HS-5 (cell line): Measurements from ENCODE around the gene ELFN2.

Experiments
- DNase-seq: peaks from one replicate; pipeline ENCODE4 v3.0.0-alpha.2; 2012; ENCODE audit warnings: low read depth

The ELFN2 gene

DNA sequence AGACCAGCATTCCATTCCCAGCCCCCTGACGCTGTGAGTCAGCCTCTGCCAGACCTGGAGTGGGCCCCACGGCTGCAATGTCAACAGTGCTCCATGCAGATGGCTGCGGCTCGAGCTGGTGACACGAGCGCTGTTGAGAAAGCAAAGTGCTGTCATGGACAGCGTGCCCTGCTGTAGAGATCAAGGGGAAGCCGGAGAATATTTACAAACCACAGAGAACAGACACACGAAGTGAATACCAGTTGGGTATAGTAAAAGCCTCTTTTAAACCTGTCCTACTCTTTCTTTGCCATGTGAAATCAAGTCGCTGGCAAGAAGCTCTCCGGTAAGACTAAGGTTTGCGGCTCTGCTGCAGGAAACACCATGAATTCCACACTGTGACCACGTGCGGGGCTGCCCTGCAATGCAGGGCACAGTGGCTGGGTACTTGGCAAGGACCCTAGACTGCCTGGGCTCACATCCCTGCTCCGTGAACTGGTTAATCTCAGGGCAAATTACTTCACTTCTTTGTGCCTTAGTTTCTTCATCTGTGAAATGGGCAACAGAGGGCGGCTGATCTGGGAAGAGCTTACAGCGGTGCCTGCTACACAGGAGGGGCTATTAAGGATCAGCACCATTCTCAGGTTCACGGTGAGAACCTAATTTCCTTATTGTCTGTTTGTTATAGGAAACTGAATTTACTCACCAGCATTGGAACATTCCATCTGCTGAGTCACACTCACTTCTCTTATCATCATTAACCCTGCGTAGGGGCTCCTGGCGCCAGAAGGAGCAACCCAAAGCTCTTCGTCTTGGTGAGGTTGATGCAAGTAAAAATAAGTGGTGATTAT lies 27.8 kb upstream of the ELFN2 start:
- DNase-seq, result peak; percentile 79

DNA sequence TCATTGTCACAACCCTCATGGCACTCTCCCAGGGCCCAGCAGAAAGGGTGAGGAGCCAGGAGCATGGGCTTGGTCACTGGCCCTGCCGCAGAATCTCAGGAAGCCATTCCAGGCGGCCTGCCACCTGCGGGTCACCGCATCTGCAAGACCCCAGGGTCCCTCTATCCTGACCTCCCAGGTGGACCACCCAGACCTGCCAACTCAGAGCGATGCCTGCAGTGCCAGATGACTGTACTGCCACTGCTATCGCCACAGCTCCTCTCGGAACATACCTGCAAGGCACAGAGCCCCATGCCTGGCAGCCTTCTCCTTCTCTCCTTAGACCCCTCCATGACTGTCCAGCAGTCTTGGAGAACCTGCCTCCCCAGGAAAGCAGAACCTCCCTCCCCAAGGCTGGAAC lies 26.4 kb upstream of the ELFN2 start:
- DNase-seq, result no peak

DNA sequence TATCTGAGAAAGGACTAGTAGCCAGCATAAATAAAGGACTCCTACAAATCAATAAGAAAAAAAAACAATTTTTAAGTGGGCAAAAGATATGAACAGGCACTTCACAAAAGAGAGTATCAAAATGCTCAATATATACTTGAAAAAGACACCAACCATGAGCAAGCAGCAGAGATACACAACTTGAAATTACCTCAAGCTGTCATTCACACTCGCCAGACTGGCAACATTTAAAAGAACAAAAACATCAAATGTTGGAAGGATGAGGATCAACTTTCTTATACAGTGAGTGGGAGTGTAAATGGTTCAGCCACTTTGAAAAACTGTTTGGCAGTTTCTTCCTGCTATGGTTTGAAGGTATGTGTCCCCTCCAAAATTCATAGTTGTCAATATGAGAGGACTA lies 23.9 kb upstream of the ELFN2 start:
- DNase-seq, result no peak

DNA sequence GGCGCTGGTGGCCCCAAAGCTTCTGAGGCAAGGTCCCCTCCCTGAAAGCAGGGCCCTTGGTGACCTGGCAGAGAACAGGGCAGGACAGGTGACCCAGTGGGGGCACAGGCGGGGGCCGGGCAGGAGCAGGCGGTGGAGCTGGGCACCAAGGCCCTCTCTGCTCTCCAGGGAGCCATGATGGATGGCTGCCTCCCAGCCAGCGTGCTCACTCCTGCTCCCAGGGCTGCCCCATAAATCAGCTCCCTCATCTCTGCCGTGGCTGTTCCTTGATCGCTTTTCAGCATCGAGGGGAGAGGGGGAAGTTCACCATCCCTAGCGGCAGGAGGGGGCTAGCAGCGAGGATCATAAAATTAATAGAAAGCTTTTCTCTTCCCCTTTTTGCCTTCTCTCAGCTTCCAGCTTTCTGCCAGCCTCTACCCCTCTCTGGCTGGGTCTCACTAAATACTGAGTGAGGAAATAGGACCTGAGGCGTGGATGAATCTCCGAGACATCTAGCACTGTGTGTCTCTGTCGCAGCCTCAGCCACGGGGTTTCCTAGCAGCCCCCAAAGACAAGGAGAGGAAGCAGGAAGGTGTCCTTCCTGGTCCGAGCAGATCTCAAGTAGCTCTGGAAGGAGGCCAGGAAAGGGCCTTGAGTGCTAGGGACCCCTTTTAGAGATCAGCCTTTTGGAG lies 22.2 kb upstream of the ELFN2 start:
- DNase-seq, result no peak

DNA sequence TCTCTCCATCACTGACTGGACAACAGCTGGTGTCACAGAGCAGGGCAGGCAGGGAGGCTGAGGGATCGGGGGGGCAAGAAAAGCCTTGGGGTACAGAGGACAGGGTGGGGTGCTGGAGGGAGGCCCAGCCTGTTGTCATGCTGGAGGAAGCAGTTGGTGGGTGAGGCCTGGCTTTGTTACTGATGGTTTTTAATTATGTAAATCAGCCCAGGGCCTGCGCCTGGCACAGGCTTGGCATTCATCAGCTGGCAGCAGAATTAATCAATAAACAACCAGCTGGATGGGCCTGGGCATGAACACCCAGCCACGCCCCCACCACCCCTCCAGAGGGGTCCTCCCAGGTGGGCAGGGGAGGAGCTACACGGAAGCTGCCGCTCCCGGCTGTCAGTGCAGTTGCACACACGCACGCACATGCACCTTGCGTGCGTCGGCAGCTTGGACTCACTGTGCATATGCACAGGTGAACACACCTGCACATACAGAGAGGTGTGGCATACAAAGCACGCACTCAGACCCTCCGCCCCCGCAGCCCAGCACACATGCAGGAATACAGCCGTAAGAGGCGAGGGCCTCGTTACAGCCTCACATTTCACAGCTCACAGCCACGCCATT lies 21.3 kb upstream of the ELFN2 start:
- DNase-seq, result no peak

DNA sequence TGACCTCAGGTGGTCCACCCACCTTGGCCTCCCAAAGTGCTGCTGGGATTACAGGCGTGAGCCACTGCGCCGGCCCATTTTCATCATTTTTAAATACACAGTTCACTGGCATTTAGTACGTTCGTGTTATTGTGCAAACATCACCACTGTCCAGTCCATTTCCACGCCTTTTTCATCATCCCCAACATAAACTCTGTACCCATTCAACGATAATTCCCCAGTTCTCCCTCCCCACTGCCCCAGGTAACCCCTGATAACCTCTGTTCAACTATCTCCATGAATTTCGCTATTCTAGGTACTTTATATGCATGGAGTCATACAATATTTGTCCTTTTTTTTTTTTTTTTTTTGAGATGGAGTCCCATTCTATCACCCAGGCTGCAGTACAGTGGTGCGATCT lies 18.2 kb upstream of the ELFN2 start:
- DNase-seq, result no peak

DNA sequence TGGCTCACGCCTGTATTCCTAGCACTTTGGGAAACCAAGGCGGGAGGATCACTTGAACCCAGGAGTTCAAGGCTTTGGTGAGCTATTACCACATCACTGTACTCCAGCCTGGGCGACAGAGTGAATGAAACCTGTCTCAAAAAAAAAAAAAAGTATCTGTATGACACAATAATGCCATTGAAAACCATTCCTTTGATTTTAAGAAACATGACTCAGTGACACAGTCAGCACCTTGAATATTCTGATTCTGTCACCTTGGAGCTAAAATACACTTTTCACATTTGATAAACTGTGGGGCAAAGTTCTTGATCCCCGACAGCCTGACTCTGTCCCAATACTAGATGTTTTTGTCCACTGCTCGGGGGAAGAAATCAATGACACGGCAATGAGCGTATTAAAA lies 16.7 kb upstream of the ELFN2 start:
- no peak for DNase-seq

DNA sequence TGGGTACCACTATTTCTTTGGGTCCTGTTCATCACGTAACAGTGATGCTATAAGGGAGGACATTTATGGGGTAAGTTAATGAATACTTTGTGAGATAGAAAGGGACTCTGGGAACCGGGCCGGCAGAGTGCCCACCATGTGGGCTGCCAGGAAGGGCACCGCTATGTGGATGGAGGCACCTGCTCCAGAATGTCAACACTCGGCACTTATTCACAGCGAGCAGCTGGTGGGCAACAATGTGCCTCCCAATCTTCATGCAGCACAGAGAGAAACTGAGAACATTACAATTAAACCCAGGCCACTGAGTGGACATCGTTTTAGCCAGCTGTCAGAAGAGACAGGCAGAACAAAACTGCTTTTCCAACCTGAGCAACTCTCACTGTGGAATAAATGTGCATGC lies 15.8 kb upstream of the ELFN2 start:
- DNase-seq, result no peak

DNA sequence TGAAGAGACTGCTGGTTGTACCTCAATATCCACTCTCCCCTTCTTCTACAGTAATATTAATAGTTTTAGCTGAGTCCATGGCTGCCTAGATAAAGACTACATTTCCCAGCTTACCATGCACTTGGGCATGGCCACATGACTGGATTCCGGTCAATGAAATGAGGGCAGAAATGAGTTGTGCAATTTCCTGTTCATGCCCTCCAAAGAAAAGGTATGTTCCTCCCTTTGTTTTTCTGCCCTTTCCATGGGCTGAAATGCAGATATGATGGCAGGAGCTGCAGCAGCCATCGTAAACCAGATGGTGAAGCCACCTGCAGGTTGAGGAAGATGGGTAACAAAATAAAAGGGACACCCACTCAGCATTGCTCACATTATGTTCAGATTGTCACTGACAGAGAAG lies 15.3 kb upstream of the ELFN2 start:
- DNase-seq, result no peak

DNA sequence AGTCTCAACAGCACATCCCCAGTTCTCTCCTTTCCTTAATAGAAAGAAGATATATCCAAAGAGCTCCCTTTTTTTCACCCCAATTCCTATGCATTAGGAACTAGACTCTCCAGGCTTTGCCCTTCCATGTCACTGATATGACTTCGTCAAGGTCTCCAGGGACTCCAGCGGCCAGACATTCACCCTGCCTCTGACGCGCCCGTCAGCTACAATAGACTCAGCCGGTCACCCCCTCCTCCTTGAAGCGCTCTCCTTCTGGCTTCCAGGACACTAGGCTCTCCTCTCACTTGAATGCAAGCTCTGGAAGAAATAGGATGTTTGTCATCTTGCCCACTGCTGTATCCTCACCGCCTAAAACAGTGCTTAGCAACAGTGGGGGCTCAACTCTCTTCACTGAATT lies 14.9 kb upstream of the ELFN2 start:
- DNase-seq, result no peak

DNA sequence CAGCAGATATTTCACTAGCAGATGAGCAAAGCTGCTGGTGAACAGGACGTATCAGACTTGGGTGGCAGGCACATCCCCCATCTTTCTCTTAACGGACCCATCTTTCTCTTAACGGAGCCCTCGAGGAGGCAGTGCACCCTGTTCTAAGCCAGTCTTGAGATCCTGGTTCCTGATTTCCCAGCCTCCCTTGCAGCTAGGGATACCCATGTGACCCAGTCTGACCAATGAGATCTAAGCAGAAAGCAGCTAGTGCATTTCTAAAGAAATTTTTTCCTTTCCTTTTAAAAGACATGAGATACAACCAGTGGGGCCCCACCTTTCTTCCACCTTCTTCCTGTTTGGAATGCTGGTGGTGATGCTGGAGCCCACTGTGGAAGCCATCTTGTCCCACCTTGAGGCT lies 13.6 kb upstream of the ELFN2 start:
- no peak for DNase-seq

DNA sequence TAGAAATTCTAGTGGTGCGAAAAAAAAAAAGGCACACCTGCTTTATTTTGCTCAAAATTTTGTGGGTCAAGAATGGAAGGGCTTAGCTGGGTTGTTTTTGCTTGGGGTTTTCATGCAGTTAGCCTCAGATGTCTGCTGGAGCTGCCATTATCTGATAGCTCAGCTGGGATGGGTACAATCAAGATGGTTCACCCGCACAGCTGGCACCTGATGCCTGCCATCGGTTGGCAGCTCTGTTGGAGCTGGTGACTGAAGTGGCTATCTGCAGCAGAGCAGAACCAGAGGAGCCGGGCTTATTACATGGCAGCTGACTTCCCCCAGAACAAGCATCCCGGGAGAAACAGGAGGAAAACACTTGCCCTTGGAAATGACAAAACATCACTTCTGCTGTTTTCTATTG lies 12.1 kb upstream of the ELFN2 start:
- no peak for DNase-seq

DNA sequence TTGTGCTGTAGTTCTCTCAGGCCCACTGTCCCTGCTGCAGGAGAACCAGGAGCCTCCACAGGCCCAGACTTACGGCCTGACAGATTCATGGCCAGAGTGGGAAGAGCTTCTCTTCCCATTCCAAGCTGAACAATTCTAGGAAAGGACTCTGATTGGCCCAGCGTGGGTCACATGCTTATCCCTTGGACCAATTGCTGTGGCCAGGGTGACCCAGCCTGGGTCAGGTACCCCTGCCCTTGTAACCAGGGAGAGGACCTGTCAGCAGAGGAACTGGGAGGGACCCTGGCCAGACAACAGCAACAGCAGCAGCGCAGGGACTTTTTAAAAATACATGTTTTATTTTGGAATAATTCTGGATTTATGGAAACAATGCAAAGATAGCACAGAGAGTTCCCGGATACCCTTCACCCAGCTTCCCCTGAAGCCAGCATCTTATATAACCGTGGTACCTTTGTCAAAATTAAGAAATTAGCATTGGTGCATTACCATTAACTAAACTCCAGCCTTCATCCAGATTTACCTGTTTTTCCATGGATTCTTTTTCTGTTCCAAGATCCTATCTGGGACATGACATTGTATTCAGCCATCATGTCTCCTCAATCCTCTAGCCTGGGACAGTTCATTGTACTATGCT lies 8.8 kb upstream of the ELFN2 start:
- DNase-seq, result no peak

DNA sequence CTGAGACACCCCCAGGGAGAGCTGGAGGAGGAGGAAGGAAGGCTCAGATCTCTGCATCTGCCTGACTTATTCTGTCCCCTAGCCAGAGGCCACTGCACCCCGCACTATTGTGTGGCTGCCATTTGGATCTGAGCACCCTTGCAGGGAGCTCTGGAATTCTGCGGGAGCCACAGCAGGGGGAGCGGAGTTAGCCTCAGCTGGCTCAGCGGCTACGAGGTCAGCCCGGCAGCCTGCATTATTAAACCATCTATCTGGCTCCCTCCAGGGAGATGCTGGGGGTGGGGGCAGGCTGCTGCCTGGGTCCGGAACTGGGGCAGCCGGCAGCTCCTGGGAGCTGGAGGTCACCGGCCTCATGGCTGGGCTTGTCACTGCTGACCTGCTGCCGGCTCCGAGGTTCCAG lies 6.5 kb upstream of the ELFN2 start:
- no peak for DNase-seq

DNA sequence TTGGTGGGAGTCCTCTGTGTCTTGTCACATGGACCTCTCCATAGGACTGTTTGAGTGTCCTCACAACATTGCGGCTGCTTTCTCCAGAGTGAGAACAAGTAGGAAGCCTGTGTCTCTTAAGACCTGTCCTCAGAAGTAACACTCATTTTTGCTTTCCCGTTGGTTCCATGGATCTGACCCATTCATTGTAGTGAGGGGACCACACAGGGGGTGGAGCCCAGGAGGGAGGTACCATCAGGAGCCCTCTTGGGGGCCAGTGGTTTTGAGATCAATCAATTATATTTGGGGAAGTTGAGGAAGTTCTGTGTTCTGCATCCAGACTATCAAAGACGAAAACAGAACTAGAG lies 5.4 kb upstream of the ELFN2 start:
- no peak for DNase-seq

DNA sequence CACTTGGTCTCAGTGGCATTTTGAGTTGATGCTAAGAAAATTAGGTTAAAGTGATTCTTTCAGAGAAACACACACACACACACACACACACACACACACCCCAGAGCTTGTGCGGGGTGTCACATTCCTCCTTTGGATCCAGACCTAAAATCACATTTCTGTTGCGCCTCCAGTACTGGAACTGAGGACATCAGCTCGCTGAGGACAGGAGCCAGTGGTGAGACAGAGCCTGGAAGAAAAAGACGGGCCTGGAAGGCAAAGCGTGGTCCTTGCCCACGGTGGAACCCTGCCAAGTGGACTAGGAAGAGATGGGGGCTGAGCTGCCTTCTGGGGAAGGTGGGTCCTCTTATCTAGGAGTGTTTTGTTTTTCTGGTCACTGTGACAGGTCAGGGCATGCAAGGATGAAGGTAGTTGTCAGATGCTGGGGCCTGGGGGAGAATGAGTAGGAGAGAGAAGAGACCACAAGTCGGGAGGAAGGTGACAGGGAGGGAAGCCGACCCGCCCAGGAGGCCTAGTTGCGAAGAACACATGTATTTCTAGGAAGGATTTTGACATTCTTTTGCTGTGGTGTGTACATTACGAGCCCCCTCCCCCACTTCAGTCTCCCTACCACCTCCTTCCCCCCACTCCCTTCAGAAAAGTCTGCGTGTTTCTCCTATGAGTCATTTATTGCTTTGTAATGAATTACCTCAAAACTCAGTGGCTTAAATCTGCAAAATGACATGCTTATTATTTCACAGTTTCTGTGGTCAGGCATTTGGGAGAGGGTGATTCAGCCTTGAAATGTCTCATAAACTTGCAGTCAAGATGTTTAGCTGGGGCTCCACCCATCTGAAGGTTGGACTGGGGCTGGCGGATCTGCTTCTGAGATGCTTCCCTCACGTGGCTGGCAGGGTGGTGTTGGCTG lies 4.8 kb upstream of the ELFN2 start:
- peak; percentile 99 for DNase-seq

DNA sequence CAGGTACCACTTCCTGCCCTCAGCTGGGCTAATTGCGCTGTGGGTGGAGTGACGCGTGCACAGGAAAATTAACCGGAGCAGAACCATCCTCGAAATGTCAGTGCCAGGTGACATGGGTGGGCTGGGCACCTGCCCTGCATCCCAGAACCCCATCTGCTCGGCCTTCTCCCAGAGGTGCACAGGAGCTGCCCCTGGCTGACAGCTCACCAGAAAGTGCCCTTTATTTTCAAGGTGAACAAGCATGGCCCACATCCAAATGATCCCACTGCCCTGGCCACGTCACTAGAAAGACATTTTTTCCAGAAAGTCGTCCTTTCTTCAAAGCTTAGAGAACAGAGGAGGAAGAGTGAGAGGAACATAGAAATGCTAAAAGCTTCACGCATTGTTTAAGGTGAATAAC lies 4.1 kb upstream of the ELFN2 start:
- DNase-seq, result no peak

DNA sequence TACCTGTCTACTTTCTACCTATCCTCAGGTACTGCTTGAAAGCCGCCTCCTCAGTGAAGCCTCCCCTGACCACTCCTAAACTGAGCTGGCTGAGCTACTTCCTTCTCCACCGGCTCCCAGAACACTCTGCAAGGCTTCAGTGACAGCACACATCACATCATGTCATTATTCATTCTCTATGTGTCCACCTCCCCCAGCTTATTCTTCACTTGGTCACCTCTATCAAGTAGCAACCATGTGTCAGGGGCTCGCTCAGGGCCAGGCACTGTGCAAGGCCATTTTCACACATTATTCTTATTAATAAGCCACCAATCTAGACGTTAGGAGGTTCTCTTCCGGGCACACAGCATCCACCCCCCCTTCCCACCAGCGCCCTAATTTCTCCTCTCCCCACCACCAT lies 3.7 kb upstream of the ELFN2 start:
- DNase-seq, result no peak

DNA sequence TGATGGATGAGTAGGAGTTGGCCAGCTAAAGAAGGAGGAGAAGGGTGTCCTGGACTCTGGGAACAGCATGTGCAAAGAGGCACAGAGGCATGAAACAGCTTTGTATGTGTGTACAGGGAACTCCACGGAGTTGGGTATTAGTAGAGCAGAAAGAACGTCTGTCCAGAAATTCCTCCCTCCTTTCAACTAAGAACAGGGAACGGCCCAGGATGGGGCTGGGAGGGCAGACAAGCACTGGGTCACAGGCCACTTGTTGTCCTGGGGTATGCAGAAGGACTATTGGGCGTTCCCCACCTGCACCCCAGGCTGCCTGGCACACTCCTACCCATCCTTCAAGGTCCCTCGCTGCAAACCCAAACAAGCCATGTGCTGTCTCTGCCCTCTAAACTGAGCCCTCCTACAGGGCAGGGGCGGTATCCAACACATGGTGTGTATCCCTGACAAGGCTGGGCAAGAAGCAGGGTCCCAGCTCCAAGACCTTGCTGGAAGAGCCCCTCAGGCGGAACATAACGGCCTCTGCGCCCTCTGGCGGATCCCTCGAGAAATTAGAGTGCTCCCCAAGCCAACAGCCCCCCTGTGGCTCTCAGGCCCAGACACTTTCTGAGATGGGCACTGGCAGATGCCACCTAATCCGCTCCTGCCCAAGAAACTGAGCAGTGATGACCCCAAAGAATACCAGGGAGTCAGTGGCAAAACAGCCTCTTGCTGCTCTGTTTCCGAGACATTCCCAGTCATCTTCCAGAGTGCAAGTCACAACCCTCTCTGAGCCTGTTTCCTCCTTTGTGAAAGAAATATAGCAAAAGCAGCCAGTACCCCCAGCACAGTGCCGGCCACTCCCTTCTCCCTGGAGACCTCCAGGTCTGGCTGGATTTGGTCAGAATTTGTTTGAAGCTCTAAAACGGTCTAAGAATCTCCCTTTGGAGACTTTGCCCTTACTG lies 1.6 kb upstream of the ELFN2 start:
- no peak for DNase-seq

DNA sequence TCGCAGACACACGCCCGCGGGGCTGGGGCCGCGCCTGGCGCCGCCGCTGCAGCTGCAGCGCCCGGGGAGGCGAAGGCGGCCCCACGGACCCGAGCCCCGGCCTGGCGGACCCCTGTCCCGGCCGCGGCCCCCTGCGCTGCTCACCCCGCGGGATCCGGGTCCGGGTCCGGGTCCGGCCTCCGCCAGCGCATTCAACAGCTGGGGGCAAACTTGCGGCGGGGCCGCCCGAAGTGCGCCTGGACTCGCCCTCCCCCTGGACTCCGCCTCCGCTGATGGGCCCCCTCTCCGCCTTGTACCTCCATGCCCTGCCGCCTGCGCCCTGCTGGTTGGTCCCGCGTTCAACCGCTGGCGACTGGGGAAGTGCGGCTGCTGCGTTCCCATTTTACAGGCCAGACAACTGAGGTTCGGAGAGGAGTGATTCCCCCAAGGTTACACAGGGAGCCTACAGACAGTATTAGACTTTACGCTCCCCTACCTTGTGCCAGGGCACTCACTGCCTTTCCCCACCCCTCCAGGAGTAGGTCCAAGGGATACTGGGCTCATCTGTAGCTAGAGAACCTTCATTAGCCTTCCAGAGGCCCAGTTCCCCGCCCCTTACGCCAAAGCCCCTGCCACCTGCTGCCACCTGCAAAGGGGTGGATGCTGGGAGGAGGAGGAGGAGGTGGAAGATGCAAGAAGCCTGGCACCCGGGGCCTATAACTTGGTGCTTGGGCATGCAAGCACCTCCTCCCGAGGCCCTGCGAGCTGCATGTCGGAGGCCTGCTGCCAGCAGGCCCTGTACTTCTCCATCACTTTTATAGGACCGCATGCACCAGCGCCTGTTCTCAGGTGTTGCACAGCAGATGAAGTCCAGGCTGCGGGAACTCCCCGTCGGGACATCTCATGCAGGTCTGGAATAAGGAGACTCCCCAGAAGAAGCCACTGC lies 694 bp upstream of the ELFN2 start:
- no peak for DNase-seq
